OCI-LY7 (cell line): Measurements from ENCODE around the gene RXRB. TPM values are rescaled to one million over a fixed set of nuclear protein-coding genes. Genes with fewer than 3 reads are reported as not detected.

Source experiments
- BruUV-seq: library from RNA; stranded (reverse); fragments of 400-500 nt; replicated peaks from 2 replicates; lab custom pipeline; 2021; lab: Mats Ljungman, UMichigan
- CTCF ChIA-PET: fragments of 300-600 bp; sonication (Branson Sonifier 250); formaldehyde crosslinking; loops from one replicate; lab custom pipeline; 2022; ENCODE audit warnings: antibody characterized with exemption; ENCODE audit not compliant: unreplicated experiment; lab: Charles Lee
- POLR2A ChIA-PET: fragments of 300-600 bp; sonication (Branson Sonifier 250); formaldehyde crosslinking; loops from one replicate; lab custom pipeline; 2022; ENCODE audit warnings: antibody characterized with exemption; lab: Charles Lee
- DNase-seq: peaks from one replicate; pipeline ENCODE4 v3.0.0-alpha.2; 2015; ENCODE audit warnings: low spot score
- H2AFZ ChIP-seq: fragments of 200-600 bp; sonication (generic), shearing (Covaris generic); 2 replicates; pipeline ENCODE4 v1.6.1; 2014; ENCODE audit warnings: mild to moderate bottlenecking, antibody characterized with exemption, low read length, moderate library complexity
- H3K27ac ChIP-seq: fragments of 200-600 bp; sonication (generic); 2 replicates; pipeline ENCODE4 v1.5.1; 2014; ENCODE audit warnings: mixed run types, low read depth, mild to moderate bottlenecking, moderate library complexity, low read length, inconsistent platforms; ENCODE audit not compliant: poor library complexity, severe bottlenecking
- H3K36me3 ChIP-seq: fragments of 200-600 bp; sonication (generic); 2 replicates; pipeline ENCODE4 v1.6.1; 2014; ENCODE audit warnings: mild to moderate bottlenecking, antibody characterized with exemption, low read length, moderate library complexity, mixed read lengths; ENCODE audit not compliant: insufficient read depth
- H3K4me1 ChIP-seq: fragments of 200-600 bp; sonication (generic); 2 replicates; pipeline ENCODE4 v1.5.1; 2014; ENCODE audit warnings: mild to moderate bottlenecking, low read length; ENCODE audit not compliant: insufficient read depth, poor library complexity, severe bottlenecking
- H3K4me2 ChIP-seq: fragments of 200-600 bp; sonication (generic); 2 replicates; pipeline ENCODE4 v1.6.1; 2014; ENCODE audit warnings: mild to moderate bottlenecking, low read length
- H3K4me3 ChIP-seq: fragments of 200-600 bp; sonication (generic); 2 replicates; pipeline ENCODE4 v1.5.1; 2014; ENCODE audit warnings: mild to moderate bottlenecking, low read depth, low read length; ENCODE audit not compliant: poor library complexity, severe bottlenecking
- H3K79me2 ChIP-seq: fragments of 200-600 bp; sonication (generic); 2 replicates; pipeline ENCODE4 v1.6.1; 2016; ENCODE audit warnings: low read depth, mild to moderate bottlenecking, low read length, moderate library complexity, mixed read lengths; ENCODE audit not compliant: insufficient read depth
- H3K9me2 ChIP-seq: fragments of 200-600 bp; sonication (generic); 2 replicates; pipeline ENCODE4 v1.6.1; 2016; ENCODE audit warnings: mild to moderate bottlenecking, low read length, mixed read lengths; ENCODE audit not compliant: insufficient read depth
- H3K9me3 ChIP-seq: fragments of 200-600 bp; sonication (generic); 2 replicates; pipeline ENCODE4 v1.6.1; 2014; ENCODE audit warnings: mild to moderate bottlenecking, mixed run types, low read length, mixed read lengths
- H4K20me1 ChIP-seq: fragments of 200-600 bp; sonication (generic); 2 replicates; pipeline ENCODE4 v1.6.1; 2014; ENCODE audit warnings: mild to moderate bottlenecking, antibody characterized with exemption, low read length, moderate library complexity, mixed read lengths; ENCODE audit not compliant: insufficient read depth
- EZH2phosphoT487 ChIP-seq: fragments of 200-600 bp; sonication (generic); IDR thresholded peaks from 2 replicates; pipeline ENCODE4 v1.6.1; 2018; ENCODE audit warnings: low read depth, borderline replicate concordance, mild to moderate bottlenecking, mixed run types, antibody characterized with exemption, low read length, moderate library complexity, mixed read lengths
- intact Hi-C: fragments of 100-400 bp; cut with micrococcal nuclease; formaldehyde crosslinking; loops from one replicate; pipeline ENCODE4 v1.10.0; 2022; ENCODE audit not compliant: unreplicated experiment
- total RNA-seq, 2 experiments: library from RNA; depleted of rRNA in 1 of 2; stranded (reverse); fragments of >200 nt in 1 of 2; shearing (Covaris generic) in 1 of 2; gene quantifications; 2 replicates each; pipeline ENCODE4 v1.2.3, GENCODE V29; 2014 to 2022
- TF ChIP-seq, protein P1 (sequence below): fragments of 200-600 bp; sonication (generic); conservative IDR thresholded peaks from 2 replicates; pipeline ENCODE4 v1.5.1; 2014; ENCODE audit warnings: mild to moderate bottlenecking, antibody characterized with exemption, low read length, moderate library complexity, mixed read lengths

Gene RXRB
- total RNA-seq, 2 experiments from 2014 or later = 32.5 to 47.3 TPM

DNA sequence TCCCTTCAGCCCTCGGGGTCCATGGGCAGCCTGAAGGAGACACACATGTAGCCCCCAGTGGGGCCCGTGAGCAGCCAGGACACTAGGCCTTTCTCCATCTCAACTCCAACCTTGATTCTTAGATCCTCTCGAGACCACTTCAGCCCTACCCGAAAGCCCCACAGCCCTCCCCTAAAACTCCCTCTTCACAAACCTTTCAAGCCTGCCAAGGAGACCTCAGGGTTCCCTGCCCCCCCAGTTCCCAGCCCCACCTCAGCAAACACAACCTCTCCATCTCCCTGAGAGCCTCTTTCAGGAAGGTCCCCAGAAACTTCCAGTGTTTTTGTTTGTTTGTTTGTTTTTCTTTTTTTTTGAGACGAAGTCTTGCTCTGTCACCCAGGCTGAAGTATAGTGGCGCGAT, 19.3 kb downstream of the RXRB start:
- H4K20me1 ChIP-seq = no peaks in the 10 kb centered on the region
- no peak for TF ChIP-seq EZH2phosphoT487
- TF ChIP-seq, protein P1, sequence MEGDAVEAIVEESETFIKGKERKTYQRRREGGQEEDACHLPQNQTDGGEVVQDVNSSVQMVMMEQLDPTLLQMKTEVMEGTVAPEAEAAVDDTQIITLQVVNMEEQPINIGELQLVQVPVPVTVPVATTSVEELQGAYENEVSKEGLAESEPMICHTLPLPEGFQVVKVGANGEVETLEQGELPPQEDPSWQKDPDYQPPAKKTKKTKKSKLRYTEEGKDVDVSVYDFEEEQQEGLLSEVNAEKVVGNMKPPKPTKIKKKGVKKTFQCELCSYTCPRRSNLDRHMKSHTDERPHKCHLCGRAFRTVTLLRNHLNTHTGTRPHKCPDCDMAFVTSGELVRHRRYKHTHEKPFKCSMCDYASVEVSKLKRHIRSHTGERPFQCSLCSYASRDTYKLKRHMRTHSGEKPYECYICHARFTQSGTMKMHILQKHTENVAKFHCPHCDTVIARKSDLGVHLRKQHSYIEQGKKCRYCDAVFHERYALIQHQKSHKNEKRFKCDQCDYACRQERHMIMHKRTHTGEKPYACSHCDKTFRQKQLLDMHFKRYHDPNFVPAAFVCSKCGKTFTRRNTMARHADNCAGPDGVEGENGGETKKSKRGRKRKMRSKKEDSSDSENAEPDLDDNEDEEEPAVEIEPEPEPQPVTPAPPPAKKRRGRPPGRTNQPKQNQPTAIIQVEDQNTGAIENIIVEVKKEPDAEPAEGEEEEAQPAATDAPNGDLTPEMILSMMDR = no peak
- H3K9me3 ChIP-seq = peaks cover 19% of the 10 kb centered on the region; the same call in 1 of the 2 replicates
- H3K36me3 ChIP-seq = peaks cover 6% of the 10 kb centered on the region
- CTCF ChIA-PET = no interaction called here
- no peak for DNase-seq
- POLR2A ChIA-PET = no interaction called here
- H3K27ac ChIP-seq = no peak overlapping the region
- H3K4me1 ChIP-seq = peaks cover 14% of the 10 kb centered on the region
- no peaks in the 10 kb centered on the region for H3K9me2 ChIP-seq
- no peak overlapping the region for H3K4me3 ChIP-seq
- intact Hi-C loops = no loop called here
- H3K79me2 ChIP-seq = no peaks in the 10 kb centered on the region
- H2AFZ ChIP-seq = no peak overlapping the region
- no TSS peak for BruUV-seq
- no peak overlapping the region for H3K4me2 ChIP-seq

DNA sequence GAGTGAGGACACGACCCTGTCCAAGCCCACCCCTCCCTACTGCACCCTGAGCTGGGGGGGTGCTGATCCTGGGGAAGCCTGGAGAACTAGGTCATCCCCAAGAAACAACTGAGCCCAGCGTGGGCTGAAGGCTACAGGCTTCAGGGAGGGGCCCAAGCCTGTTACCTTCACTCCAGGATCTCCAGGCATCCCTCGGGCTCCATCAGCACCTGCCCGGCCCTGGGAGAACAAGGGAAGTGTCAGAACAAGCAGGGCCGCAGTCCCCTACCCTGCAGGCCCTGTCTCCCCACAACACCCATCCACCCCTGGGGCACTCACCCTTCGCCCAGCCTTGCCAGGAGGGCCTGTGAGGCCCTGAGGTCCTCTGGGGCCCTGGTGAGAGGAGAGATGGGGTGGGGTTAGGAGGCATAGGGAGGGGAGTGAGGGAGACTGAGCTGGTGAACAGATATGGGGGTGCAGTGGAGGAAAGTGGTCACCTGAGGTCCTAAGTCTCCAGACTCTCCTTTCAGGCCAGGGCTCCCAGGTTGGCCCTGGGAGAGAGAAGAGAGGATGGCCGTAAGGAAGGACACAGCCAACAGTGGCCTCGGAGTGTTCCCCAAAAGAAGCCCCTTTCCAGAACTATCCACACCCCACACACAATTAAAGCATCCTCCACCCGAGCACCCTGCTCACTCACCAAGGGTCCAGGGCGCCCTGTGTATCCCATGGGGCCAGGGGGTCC, 21.6 kb downstream of the RXRB start:
- H3K36me3 ChIP-seq = peaks cover 6% of the 10 kb centered on the region
- H3K9me2 ChIP-seq = no peaks in the 10 kb centered on the region
- H3K9me3 ChIP-seq = peaks cover 13% of the 10 kb centered on the region; the same call in 1 of the 2 replicates
- no peaks in the 10 kb centered on the region for H4K20me1 ChIP-seq
- intact Hi-C loops = no loop called here
- peaks cover 11% of the 10 kb centered on the region for H3K4me1 ChIP-seq
- H3K27ac ChIP-seq = no peak overlapping the region
- POLR2A ChIA-PET = no interaction called here
- CTCF ChIA-PET = no interaction called here
- no peak overlapping the region for H2AFZ ChIP-seq
- no TSS peak for BruUV-seq
- no peak overlapping the region for H3K4me3 ChIP-seq
- no peaks in the 10 kb centered on the region for H3K79me2 ChIP-seq
- TF ChIP-seq EZH2phosphoT487 = no peak
- TF ChIP-seq, protein P1 = no peak
- no peak for DNase-seq
- H3K4me2 ChIP-seq = no peak overlapping the region

DNA sequence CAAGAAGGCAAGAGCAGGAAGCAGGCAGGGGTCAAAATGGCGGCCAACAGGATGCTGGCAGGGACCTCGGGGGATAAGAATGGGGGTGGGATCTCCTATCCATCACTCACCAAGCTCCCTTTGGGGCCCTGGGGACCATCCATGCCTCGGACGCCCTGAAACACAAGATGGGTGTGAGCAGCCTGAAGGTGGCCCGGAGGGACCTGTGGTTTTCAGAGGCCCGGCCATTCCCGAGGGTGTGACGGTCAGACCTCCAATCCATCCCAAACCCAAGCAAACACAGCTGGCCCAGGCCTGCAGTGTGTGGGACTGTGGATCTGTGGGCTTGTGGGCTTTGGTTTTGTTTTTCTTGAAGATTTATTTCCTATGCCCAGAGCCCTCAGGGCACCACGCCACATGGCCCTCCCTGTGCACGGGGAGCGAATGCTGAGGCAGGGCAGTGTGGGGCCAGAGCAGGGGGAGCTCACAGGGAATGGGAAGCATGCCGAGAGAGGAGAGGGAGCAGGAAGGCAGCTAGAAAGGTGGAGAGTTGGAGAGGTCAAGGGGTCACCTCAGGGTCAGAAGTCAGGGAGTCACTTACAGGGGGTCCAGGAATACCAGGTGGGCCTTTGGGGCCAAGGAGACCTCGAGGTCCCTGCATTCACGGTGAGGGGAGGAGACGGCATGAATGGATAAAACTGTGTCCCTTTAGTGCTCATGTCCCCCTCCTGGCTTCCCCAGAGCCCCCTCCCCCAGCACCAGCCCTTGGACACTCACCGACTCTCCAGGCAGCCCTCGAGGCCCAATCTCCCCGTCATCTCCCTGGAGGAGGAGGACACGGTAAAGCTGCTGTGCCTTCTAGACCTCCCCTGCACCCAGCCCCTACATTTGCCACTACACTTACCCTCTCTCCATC, 22.7 kb downstream of the RXRB start:
- POLR2A ChIA-PET = no interaction called here
- Histone ChIP-seq H3K36me3 (no peaks in the 10 kb centered on the region), H3K4me2 (no peak overlapping the region), H4K20me1 (no peaks in the 10 kb centered on the region), H3K27ac (no peak overlapping the region), H3K9me2 (no peaks in the 10 kb centered on the region), H3K4me3 (no peak overlapping the region), H3K79me2 (no peaks in the 10 kb centered on the region), H2AFZ (no peak overlapping the region), H3K4me1 (peaks cover 4% of the 10 kb centered on the region), H3K9me3 (peaks cover 2% of the 10 kb centered on the region; the same call in 1 of the 2 replicates)
- no peak for DNase-seq
- intact Hi-C loops = no loop called here
- CTCF ChIA-PET = no interaction called here
- TF ChIP-seq EZH2phosphoT487 = no peak
- TF ChIP-seq, protein P1 = no peak
- no TSS peak for BruUV-seq
